ENCODE measurements around the gene XRCC3.
"Not testable (repeated sequence)": the region's sequence is repeated elsewhere in the genome, so short reads cannot be mapped to it uniquely, and the experiment has no call there.

The XRCC3 gene

DNA sequence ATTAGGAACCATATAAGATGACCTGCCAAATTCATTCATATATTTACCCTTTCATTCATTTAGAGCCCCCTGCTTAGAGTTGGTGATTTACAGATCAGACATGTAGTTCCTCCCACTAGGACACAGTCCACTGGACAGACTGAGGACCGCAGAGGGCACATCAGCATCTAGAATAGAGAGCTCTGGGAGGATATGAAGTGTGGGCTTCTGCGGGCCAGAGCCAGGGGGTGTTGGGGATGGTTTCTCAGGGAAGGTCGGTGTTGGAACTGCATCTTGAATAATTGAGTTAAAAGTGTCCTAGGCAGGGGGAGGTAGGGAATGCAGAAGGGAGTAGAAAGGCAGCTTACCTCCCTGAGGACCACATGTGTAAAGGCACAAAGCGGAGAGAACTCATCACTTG lies 43.3 kb downstream of the XRCC3 start:
- DNase-seq (ENCODE audit: low read depth in 2 of 3, low spot score in 1 of 3): no peak

DNA sequence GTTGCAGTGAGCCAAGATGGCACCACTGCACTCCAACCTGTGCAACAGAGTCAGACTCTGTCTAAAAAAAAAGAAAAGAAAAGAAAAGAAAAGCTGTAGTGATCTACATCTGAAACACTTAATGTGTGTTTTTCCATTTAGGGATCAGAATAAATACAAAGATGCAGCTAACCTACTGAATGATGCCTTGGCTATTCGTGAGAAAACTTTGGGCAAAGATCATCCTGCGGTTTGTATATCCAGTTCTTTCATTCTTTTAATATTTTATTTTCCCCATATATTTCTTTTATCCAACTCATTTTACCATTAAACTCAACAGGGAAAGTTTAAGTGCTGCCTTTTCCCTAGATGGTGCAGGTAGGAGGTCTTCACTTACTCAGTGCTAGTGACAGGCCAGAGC lies 45.9 kb downstream of the XRCC3 start:
- no peak for DNase-seq (ENCODE audit: low read depth in 2 of 3, low spot score in 1 of 3)

DNA sequence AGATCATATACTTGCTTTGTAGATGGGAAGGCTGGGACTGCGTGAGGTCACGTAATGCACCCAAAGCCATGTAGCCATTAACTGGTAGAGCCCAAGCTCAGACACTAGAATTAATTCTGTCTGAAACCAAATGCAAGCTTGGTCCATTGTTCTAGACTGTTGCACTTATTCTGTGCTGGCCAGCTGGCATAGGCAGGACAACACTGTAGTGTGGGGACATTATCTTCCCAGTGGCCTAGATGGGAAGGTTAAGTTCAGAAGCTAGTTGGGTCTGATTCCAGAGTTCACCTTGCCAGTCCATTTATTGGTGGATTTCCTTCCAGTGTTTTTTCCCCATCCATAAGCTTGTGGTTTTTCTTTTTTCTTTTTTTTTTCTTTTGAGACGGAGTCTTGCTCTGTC lies 47.1 kb downstream of the XRCC3 start:
- no peak for DNase-seq (ENCODE audit: low read depth in 2 of 3, low spot score in 1 of 3)

DNA sequence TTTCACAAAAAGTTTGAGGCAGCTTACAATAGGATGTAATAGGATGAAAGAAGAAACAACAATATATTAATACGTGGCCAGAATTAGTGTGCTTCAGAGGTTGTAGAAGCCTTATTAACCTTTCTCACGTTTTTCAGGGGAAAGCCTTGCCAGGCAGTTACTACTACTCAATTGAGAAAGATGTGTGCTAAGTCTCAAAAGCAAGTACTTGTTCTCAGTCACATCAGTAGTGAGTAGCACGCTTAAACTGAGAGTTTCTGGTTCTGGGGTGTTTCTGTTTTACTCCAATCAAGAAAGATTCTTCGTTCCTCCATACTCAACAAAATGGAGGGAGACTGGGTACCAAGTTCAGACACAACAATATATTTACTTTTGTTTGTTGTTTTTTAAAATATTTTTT lies 47.6 kb downstream of the XRCC3 start:
- DNase-seq (ENCODE audit: low read depth in 2 of 3, low spot score in 1 of 3): no peak

DNA sequence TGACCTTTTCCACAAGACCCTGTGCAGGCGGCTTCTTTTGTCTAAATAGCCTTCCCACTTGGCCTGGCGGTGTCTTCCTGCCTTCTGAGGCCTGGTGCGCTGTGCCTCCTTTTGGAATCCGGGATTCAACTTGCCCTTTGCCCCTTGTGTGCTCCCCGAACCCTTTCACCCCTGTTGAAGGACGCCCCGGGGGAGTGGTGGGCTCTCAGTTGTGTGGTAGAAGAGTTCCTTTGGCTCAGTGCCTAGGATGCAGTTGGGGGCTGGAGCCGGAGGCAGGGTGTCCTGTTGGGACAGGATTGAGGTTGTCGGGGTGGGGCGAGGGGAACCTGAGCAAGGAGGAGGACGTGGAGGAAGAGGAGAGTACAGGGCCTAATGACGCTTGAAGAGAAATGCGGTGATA lies 51.7 kb downstream of the XRCC3 start:
- no peak for DNase-seq (ENCODE audit: low read depth in 2 of 3, low spot score in 1 of 3)

DNA sequence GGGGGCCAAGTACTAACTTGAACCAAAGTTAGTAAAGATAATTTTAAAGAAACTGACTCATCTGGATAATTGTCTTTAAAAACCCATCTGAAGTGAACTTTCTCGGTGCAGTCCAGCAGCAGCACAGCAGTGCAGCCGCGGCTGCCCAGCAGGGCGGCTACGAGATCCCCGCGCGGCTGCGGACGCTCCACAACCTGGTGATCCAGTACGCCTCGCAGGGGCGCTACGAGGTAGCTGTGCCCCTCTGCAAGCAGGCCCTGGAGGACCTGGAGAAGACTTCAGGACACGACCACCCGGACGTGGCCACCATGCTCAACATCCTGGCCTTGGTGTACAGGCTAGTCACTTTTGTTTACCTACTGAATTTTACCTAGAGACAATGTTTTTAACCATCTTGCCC lies 52.7 kb downstream of the XRCC3 start:
- no peak for DNase-seq (ENCODE audit: low read depth in 2 of 3, low spot score in 1 of 3)

DNA sequence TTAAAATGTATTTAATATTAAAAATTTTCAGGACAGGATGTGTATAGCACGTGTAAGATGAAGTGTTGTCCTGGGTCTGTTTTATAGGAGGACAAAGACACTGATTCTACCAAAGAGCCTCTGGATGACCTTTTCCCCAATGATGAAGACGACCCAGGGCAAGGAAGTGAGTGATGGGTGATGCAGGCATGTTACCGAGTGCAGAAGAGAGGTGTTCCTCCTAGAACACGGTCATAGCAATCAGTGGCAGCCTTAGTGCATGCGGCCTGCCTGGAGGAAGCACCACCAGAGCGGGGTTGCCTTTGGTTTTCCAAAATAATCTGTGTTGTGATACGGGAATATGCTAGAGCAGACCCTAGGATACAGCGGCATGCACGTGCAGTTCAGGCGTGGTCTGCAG lies 53.2 kb downstream of the XRCC3 start:
- DNase-seq (ENCODE audit: low read depth in 2 of 3, low spot score in 1 of 3): no peak

DNA sequence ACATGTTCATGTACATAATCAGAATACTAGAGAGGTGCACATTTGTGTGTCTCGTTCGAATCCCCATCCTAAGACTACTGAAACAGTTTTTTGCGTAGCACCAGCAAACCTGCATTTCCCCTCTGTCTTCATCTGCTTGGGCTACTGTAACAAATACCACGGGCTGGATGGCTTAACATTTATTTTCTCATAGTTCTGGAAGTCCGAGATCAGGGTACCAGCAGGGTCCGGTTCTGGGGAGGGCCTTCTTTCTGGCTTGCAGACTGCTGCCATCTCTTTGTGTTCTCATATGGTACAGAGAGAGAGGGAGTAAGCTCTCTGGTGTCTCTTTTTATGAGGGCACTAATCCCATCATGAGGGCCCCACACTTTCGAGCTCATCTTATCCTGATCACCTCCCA lies 55.6 kb downstream of the XRCC3 start:
- DNase-seq (ENCODE audit: low read depth in 2 of 3, low spot score in 1 of 3): no peak

DNA sequence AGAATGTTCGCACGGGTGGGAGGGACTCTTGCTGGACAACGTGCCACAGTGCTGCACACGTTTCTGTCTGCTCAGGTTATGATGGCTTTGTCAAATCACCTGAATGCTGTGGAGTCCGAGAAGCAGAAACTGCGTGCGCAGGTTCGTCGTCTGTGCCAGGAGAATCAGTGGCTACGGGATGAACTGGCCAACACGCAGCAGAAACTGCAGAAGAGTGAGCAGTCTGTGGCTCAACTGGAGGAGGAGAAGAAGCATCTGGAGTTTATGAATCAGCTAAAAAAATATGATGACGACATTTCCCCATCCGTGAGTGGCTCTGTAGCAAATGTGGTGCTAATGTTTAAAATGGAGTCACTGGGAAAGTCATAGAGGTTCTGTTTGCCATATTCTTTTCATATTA lies 57.8 kb downstream of the XRCC3 start:
- DNase-seq (ENCODE audit: low read depth in 2 of 3, low spot score in 1 of 3): no peak

DNA sequence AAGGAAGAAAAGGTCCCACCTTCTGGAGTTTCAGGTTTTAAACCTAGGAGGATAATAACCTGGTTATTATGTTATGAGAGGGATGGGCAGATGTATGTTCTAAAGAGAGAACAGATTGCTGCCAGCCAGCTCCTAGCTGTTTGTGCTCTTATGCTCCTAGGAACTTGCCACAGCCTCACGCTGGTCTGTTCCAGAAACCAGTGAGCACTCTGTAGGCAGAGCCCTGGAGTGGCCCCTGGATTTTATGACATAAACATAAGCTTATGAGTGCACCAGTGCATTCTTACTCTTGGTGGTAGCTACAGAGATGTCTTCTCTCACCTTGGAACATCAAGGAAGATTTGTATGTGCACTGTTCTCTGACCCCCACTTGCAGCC lies 58.5 kb downstream of the XRCC3 start:
- no peak for DNase-seq (ENCODE audit: low read depth in 2 of 3, low spot score in 1 of 3)

DNA sequence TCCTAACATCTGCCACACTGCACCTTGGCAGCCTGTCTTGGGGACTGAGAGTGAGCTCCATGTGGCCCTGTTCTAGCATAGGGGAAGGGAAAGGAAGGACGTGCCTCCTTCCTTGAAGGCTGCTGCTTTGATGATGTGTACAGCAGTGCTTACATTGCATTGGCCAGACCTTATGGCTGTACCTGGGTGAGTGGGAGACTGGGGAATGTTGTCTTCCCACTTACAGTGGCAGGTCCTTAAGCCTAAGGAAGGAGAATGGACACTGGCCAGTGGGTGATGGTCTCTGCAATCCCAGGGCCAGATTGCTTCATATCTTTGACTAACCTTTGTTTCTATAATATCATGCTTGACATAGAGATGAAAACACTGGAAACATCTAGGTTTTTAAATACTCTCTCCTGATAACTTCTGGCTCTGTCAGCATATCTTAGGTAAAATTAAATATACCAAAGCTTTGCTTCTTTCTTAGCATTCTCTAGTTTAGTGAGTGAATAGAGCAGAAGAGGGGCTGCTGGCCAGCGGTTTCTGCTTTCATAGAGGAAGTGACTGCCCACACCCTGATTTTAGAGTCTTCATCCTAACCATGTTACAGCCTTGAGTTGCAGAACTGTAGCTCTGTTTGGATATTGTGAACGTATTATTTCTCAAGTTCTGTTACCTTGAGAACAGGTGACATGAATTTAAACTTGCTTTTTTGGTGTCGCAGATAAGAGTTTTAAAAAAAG lies 59.1 kb downstream of the XRCC3 start:
- no peak for DNase-seq (ENCODE audit: low read depth in 2 of 3, low spot score in 1 of 3)

DNA sequence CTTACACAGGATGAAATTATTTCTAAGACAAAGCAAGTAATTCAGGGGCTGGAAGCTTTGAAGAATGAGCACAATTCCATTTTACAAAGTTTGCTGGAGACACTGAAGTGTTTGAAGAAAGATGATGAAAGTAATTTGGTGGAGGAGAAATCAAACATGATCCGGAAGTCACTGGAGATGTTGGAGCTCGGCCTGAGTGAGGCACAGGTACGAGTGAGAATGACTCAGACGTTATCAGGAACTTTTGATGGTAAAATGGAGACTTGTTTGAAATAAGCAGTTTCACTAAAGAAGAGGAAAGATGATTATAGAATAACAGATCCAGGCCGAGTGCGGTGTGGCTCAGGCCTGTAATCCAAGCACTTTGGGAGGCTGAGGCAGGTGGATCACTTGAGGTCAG lies 60.6 kb downstream of the XRCC3 start:
- no peak for DNase-seq (ENCODE audit: low read depth in 2 of 3, low spot score in 1 of 3)

DNA sequence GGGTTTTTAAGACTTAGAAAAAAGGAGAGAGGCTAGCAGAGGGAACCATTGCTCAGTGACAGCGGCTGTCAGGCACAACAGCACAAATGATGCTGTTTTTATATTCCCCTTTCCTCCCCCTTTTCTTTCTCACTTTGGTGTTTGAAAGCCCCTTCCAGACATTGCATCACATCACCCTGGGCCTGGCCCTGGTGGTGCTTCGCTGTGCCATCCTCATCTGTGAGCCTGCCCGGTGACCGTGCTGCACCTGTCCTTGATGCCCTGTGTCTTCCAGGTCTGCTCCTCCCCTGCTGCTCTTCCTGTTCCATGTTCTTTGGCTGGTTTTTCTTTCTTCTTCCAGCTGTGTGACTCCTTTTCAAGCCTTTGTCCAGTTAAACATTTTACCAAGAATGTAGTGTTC lies 61.4 kb downstream of the XRCC3 start:
- no peak for DNase-seq (ENCODE audit: low read depth in 2 of 3, low spot score in 1 of 3)

DNA sequence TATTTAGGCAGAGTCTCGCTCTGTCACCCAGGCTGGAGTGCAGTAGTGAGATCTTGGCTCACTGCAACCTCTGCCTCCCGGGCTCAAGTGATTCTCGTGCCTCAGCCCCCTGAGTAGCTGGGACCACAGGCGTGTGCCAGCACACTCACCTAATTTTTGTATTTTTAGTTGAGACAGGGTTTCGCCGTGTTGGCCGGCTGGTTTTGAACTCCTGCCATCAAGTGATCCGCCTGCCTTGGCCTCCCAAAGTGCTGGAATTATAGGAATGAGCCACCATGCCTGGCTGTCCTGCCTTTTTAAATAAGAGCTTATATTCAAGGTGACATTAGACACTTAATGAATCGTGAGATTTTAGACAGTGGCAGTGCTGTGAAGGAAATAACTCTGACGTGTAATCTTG lies 61.9 kb downstream of the XRCC3 start:
- not testable (repeated sequence) for DNase-seq (ENCODE audit: low read depth in 2 of 3, low spot score in 1 of 3)

DNA sequence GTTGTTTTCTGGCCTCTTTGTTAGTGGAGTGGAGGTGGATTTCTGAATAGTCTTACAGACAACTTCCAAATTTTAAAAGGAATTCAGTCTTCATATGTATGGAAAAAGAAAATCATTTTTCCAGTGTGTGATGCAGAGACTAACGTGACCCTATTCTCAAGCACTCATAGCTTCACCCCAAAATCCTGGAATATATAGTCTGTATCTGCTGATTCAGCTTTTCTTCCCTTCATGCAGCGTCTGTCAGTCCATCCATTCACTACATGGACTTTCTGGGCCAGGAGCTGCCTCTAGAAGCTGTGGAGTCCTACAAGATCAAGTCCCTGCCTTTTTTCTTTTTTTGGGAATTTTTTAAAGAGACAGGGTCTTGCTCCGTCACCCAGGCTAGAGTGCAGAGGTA lies 62.4 kb downstream of the XRCC3 start:
- DNase-seq (ENCODE audit: low read depth in 2 of 3, low spot score in 1 of 3): no peak

DNA sequence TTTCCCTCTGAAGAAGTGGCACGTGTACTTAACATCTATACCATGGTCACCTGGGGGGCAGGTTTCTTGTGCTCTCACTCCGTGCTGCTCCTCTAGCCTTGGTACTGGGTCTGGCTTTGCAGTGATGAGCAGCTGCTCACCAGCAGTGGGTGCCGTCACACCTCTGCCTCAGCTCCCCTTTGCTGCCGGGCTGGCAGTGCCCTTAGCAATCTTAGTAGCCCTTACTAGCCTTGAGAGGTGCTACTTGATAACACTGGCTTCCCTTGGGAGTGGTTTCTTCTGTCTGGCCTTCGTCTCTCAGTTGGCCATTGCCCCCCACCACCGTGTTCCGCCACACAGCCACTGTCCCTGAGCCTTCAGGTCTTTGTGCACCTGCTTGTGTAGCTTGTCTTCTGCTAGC lies 63.7 kb downstream of the XRCC3 start:
- no peak for DNase-seq (ENCODE audit: low read depth in 2 of 3, low spot score in 1 of 3)

DNA sequence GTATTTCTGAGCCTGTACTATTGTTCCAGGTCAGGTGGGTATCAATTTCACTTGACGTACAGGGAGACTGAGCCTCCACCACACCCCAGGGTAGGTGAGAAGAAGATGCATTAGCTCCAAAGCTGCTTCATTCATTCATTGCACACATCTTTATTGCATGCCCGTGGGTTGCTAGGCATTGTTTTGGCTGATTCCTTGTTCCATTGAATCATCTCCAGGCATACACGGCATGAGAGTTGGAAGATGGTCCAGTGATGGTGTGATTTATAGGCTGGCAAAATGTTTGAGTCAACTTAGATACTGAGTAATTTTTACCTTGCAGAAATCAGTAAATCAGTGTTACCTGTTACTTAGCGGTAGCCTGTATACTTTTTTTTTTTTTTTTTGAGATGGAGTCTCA lies 65.0 kb downstream of the XRCC3 start:
- DNase-seq (ENCODE audit: low read depth in 2 of 3, low spot score in 1 of 3): no peak

DNA sequence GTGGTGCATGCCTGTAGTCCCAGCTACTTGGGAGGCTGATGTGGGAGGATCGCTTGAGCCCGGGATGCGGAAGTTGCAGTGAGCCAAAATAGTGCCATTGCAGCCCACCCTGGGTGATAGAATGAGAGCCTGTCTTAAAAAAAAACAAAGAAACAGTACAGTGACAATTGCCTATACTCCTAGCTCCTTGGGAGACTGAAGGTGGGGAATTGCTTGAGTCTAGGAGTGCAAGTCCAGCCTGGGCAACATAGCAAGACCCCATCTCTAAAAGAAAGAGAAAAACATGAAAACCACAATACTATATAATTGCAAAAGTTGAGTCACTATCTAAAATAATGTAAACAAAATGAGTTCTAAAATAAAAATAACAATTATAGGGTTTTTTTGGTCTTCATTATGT lies 66.2 kb downstream of the XRCC3 start:
- no peak for DNase-seq (ENCODE audit: low read depth in 2 of 3, low spot score in 1 of 3)

Measured in stimulated activated CD4-positive, alpha-beta T cell treated with anti-CD3 and anti-CD28 coated beads, Interleukin-12 subunit alpha, Interleukin-12 subunit beta, amount 100 ng/mL, for 48 hours (primary cell).